Lower leg skin (tissue), 3 donors: Measurements from ENCODE around the gene OCA2.

Experiments
- POLR2A ChIP-seq, 2 donors: fragments of 450-650 bp; IDR thresholded peaks; one replicate each; pipeline ENCODE4 v1.6.1; 2016 to 2017; ENCODE audit warnings: antibody characterized with exemption in 2 of 2, mild to moderate bottlenecking in 1 of 2, moderate library complexity in 1 of 2
- TF ChIP-seq, protein P1 (sequence below), 3 donors: fragments of 450-650 bp; IDR thresholded peaks; one replicate each; pipeline ENCODE4 v1.5.1; 2016; ENCODE audit warnings: antibody characterized with exemption in 3 of 3, mild to moderate bottlenecking in 3 of 3, moderate library complexity in 2 of 3

DNA sequence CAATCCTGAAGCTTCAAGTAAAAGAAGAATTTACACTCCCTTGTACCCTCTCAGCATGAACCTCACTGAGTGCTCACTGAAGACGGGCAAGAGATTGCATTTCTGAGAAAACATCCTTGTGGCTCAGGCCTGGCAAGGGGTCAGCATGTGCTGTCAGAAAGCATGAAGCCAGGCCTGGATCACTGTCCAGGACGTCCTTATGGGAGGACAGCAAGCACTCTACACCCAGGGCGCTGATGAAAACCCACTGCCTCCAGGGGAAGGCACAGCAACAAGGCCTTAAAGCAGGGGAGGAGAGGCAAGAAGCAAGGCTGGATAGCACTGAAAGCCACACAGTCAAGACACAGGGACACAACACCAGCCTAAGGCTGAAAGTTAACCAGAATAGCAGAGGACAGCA is 315.4 kb downstream of the OCA2 start:
- TF ChIP-seq, protein P1, sequence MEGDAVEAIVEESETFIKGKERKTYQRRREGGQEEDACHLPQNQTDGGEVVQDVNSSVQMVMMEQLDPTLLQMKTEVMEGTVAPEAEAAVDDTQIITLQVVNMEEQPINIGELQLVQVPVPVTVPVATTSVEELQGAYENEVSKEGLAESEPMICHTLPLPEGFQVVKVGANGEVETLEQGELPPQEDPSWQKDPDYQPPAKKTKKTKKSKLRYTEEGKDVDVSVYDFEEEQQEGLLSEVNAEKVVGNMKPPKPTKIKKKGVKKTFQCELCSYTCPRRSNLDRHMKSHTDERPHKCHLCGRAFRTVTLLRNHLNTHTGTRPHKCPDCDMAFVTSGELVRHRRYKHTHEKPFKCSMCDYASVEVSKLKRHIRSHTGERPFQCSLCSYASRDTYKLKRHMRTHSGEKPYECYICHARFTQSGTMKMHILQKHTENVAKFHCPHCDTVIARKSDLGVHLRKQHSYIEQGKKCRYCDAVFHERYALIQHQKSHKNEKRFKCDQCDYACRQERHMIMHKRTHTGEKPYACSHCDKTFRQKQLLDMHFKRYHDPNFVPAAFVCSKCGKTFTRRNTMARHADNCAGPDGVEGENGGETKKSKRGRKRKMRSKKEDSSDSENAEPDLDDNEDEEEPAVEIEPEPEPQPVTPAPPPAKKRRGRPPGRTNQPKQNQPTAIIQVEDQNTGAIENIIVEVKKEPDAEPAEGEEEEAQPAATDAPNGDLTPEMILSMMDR (IDR thresholded peaks at IDR 0.05), result no peak
- no peak for TF ChIP-seq POLR2A (IDR thresholded peaks at IDR 0.05)
